SU-DHL-6 (cell line): Measurements from ENCODE around the gene DCTN2.

Experiments
- CTCF ChIP-seq: fragments of 200-600 bp; sonication (generic); IDR thresholded peaks from one replicate; pipeline ENCODE4 v1.5.1; 2017; ENCODE audit warnings: antibody characterized with exemption, mild to moderate bottlenecking, low read length, moderate library complexity; ENCODE audit not compliant: insufficient read depth, poor library complexity, severe bottlenecking
- EZH2phosphoT487 ChIP-seq: fragments of 200-600 bp; sonication (generic), shearing (Covaris generic); conservative IDR thresholded peaks from 2 replicates; pipeline ENCODE4 v1.6.1; 2018; ENCODE audit warnings: mild to moderate bottlenecking, antibody characterized with exemption, low read length, moderate library complexity, mixed read lengths

DNA sequence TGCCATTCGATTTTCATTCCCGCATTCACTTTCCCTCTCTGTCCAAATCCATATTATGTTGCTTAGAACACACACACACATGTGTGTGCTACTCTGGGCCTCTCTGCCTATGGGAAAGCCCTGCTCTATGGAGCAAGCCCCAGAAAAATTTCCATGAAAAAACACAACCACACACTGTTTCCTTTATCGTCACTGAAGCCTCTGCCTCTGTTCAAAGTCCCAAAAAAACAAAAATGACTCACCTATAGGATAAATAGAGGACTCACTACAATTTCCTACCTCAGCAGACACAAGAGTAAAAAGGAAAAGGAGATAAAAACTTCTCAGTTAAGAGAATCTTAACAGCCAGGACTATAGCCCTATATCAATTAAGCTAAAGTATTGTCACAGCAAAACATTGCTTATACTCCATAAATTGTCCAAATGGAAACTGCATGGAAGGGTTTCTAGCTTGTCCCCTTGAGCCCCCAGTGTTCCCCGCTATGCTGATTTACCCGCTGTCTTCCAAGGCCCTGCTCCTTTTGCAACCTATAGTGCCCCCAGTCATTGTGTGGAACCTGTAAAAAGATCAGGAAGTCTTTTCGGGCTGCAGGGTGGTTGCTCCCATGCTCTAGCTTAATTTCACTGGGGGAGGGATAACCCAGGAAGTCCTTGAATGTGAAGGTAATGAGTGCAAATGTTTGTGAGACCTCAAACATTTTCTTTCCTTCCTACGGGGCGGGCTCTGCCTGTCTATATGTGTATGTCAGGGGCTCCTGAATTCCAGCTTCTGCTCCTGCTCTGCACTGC lies 32.9 kb upstream of the DCTN2 start:
- TF ChIP-seq CTCF (no peak), EZH2phosphoT487 (no peak)
